RKO (cell line): ENCODE results near the gene MARCHF6.

Source experiments
- DNase-seq: peaks from one replicate; pipeline ENCODE4 v3.0.0-alpha.2; 2016; ENCODE audit warnings: low spot score

MARCHF6 gene, protein sequence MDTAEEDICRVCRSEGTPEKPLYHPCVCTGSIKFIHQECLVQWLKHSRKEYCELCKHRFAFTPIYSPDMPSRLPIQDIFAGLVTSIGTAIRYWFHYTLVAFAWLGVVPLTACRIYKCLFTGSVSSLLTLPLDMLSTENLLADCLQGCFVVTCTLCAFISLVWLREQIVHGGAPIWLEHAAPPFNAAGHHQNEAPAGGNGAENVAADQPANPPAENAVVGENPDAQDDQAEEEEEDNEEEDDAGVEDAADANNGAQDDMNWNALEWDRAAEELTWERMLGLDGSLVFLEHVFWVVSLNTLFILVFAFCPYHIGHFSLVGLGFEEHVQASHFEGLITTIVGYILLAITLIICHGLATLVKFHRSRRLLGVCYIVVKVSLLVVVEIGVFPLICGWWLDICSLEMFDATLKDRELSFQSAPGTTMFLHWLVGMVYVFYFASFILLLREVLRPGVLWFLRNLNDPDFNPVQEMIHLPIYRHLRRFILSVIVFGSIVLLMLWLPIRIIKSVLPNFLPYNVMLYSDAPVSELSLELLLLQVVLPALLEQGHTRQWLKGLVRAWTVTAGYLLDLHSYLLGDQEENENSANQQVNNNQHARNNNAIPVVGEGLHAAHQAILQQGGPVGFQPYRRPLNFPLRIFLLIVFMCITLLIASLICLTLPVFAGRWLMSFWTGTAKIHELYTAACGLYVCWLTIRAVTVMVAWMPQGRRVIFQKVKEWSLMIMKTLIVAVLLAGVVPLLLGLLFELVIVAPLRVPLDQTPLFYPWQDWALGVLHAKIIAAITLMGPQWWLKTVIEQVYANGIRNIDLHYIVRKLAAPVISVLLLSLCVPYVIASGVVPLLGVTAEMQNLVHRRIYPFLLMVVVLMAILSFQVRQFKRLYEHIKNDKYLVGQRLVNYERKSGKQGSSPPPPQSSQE

DNA sequence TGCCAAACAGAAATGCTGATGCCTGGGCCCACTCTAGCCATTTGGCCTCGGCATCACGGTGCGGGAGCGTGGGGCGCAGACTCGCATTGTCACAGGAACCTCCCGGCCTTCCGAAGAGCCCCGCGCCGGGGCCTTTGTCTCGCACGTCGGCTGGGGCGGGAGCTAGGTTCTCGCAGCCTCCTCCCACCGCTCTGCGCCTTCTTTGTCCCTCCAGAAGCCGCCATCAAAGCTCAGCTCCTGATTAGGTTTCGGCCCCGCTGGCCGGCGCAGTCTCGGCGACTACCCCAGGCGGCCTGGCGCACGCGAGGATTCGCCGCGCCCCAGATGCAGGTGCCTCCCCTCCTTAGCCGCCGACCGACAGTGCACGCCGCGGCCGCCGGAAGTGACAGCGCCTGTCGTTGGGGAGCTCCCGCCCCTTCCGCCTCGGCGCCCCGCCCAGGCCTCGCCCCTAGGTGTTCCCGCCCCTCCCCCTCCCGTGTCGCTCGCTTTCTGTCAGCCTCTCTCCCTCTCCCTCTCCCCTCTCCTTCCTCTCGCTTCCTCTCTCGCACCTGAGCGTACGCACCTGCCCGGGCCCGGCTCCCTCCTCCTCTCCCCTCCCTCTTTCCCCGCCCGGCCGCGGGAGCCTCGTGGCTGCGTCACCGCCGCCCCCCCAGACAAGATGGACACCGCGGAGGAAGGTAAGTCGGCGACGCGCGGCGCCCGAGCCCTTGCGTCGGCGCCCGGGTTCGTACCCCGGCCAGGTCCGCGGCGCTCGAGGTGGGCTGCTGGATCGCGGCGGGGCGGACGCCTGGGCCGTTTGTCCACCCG is at the start of gene MARCHF6:
Gene MARCHF6, plus strand, starts transcription at position 455 of the 807 bp plus-strand sequence. Its CDS starts 204 bp downstream, at position 659.
- DNase-seq: peak; percentile 91

DNA sequence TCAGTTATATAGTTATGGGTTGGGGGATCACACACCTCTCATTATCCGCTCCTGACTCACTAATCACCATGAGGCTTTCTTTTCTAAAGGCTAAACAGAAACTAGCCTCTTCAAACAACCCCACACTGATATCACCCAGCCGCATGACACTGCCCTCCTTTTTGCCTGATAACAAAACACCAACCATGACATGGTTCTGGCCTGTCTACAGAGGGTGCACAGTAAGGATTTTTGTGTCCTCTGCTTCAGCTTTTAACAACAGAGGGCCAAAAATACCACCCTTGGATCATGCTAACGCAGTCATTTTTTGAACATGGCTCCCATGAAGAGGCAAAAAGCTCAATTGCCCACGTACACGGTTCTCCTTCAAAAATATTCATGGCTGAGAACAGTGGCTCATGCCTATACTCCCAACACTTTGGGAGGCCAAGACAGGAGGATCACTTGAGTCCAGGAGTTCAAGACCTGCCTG is 49.8 kb upstream of the MARCHF6 start:
- no peak for DNase-seq

DNA sequence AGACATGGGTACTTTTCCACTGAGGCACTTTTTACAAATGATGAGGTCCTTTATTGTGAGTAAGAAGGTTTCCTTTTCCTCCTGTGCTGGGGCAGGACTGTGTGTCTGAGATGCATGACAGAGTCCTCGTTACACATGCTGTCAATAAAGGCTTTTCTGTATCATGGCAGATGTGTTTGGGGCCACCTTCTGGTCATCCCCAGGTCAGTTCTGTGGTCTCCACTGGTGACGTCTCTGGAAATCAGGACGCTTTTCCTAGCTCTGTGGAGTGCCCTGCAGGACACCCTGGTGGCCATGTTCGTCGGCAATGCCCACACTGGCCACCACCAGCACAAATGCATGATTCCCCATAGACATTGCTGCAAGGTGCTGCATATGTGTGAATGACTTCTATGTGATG is 48.6 kb upstream of the MARCHF6 start:
- DNase-seq: no peak

DNA sequence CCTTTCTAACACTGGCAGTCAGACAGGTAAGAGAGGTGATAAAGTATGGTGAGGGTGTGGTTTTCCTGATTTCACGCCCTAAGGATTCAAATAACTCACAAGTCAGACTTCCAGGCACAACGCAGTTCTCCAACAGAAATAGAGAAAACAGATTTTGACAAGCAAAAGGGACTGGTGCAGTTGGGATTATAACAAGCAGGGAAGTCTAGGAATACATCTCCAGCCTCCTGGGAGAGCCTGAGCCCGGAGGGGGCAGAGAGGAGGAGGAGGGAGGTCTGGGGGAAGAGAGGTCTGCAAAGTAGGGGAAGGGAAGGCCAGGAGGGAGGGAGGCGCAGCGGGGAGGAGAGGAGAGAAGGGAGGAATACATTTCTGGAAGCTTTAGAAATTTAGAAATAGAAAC is 47.4 kb upstream of the MARCHF6 start:
- no peak for DNase-seq

- peak; percentile 18 for DNase-seq
Observed at GRCh38 chr5:10306806-10307205, 46.7 kb upstream of the MARCHF6 start.

DNA sequence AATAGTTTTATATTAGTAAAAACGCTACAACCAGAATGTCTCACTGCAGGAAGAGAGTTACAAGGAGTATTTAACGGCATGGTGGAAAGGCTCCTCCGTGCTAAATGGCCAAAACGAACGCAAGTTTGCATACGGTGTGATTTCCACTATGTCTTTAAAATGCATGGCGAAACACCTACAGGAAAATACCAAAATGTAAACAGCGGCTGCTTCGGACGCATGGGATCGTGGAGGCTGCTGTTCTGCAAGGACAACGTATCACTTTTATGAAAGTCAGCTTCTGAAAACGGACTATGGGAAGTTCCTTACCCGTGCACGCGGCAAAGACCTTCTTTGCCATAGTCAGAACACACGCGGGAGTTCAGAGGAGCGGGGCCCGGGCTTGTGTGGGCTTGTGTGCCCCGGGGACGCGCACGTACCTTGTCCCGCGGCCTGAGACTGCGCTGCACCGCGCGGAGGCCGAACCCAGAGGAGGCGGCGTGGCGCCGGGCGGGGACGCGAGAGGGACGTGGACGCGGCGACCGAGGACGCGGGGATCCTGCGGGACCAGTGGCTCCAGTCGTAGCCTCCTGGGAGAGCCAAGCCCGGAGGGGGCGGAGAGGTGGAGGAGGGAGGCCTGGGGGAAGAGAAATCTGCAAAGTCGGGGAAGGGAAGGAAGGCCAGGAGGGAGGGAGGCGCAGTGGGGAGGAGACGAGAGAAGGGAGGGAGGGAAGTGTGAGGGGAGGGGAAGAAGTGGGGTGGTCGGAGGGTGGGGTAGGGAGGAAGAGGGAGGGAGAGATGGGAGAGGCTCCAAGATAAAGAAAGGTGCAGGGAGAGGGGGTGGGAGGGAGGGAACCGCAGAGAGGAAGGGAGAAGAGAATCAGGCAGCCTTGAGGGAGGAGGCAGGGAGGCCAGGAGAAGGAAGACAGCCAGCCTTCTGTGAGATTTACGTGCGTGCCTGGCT is 46.0 kb upstream of the MARCHF6 start, which contains the start of gene CMBL:
Gene CMBL, minus strand, starts transcription at position 697 of the 943 bp plus-strand sequence. CDS start 17,140 bp downstream, outside the sequence.
- peak; percentile 62 for DNase-seq

GRCh38 chr5:10308844-10309243 is 44.7 kb upstream of the MARCHF6 start:
- no peak for DNase-seq

GRCh38 chr5:10310066-10310779 is 43.3 kb upstream of the MARCHF6 start:
- DNase-seq: peak; percentile 22

GRCh38 chr5:10310835-10311570 is 42.5 kb upstream of the MARCHF6 start:
- peak; percentile 53 for DNase-seq

DNA sequence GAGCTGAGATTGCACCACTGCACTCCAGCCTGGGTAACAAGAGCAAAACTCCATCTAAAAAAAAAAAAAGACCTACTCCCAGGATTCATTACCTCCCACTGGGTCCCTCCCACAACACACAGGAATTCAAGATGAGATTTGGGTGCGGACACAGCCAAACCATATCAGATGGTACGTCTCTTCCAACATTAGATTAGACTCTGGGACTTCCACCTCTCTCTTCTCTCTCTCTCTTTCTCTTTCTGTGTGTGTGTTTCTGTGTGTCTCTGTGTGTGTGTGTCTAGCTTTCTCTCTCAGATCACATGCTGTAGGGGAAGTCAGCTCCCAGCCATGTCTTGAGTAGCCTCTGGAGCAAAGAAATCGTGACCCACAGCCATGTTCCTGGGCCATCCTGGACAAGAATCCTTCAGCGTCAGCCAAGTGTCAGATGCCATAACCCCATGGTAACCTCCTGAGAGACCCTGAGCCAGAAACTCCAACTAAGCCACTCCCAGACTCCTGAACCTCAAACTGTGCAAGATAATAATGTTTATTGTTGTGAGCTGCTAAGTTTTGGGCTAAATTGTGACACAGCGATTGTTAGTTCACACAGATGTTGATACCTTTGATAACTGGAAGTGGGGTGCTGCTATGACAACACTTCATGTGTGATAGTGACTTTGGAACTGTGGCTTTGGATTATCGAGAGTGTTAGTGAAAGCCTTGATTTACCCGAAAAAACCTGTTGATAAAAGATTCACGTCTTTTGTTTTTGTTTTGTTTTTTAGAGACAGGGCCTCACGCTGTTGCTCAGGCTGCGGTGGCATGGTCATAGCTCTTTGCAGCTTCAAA is 41.7 kb upstream of the MARCHF6 start:
- DNase-seq: no peak

DNA sequence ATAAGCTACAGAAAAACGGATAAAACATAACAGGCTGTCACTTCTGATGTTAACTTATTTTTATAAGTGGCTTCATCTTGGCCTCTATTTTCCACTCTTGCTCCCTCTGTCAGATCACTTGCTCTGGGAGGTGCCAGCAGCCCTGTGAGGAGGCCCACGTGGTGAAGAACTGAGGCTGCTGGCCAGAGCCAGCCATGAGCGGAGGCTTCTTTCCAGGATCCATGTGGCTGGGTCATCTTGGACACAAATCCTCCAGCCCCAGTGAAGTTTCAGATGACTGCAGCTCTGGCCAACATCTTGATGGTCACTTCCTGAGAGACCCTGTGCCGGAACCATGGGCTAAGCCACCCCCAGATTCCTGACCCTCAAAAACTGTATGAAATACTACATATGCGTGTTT is 38.3 kb upstream of the MARCHF6 start:
- DNase-seq: no peak

DNA sequence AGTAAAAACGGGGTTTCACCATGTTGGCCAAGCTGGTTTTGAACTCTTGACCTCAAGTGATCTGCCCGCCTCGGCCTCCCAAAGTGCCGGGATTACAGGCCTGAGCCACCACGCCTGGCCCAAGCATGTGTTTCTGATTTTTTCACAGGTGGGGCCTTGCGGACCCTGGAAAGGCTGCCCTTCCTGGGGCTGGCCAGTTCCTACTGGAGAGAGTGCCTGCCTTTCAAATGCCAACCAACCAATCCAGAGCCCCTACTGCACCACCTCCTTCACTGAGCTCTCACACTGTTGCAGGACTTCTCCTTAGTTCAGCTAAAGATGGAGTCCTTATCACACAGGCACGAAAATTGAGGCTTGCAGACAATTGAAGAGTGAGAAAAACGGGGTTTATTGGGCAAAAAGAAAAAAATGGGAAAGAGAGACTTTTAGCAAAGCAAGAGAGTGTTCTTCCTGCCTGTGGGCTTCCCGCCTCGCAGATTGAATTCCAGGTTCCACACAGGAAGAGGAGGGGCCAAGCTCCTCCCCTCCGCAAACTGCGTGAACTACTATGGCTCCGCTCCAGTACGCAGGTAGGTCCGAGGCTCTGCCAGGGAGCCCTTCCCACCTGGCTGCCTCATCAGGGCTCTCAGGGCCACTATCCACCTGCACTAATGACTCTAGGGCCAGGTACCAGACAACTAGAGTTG is 37.5 kb upstream of the MARCHF6 start:
- DNase-seq: no peak

DNA sequence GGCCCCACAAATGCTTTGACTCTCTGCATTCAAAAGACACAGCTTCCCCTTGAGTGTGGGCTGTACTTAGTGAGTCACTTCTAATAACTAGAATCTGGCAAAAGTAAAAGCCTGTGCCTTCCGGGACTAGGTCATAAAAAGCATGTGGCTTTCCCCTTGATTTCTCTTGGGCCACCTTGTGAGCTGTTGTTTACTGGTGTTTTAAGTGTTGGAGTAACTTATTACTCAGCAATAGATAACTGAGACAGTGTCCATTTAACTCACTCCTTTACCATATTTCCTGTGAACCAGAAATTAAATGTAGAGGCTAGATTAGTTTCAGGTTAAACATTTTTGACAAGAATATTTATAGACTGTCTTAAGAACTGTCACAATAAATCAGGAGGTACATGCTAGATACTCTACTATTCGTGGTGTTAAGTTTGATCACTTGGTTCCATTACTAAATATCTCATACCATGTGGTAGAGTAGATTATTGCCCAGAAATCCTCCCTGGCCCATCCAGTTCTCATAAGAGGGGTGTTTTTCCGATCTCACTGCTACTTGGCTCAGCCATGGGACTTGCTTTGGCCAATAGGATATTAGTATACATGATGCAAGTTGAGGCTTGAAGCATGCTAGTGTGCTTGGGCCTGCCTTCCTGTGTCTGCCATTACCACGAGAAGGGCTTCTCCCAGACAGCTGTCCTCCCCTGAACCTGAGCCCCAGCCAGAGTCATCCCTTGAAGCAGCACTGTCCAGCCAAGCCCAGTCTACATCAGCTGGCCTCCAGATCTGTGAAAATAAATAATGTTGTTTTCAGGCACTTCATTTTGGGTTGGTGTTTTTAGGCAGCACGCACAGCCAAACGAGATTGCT is 35.4 kb upstream of the MARCHF6 start:
- peak; percentile 52 for DNase-seq

- no peak for DNase-seq
Observed at GRCh38 chr5:10319202-10319851, 34.2 kb upstream of the MARCHF6 start.

DNA sequence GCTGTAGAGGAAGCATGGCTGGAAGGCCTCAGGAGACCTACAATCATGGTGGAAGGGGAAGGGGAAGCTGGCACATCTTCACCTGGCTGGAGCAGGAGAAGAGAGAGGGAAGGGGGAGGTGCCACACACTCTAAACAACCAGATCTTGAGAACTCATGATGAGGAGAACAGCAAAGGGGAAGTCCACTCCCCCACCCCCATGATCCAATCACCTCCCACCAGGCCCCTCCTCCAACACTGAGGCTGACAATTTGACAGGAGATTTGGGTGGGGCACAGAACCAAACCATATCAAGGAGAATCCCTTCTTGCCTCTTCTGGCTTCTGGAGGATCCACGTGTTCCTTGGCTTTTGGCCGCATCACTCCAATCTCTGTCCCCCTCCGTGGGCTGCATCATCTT is 32.7 kb upstream of the MARCHF6 start:
- DNase-seq: no peak

- DNase-seq: no peak
Observed at GRCh38 chr5:10321882-10322281, 31.6 kb upstream of the MARCHF6 start.
